ENCODE data around the gene GATD1.

The GATD1 gene

GRCh38 chr11:812390-812789 is 35.1 kb upstream of the GATD1 start:
- no peak for DNase-seq

GRCh38 chr11:811446-812245 is 34.4 kb upstream of the GATD1 start:
- DNase-seq, result no peak

GRCh38 chr11:810040-810567 is 32.8 kb upstream of the GATD1 start:
- DNase-seq, result no peak

- peak; percentile 94 for DNase-seq
Observed at GRCh38 chr11:809287-810039, 32.2 kb upstream of the GATD1 start, which contains the start of gene RPLP2. Gene RPLP2 (plus strand): TSS chr11:809967. CDS start chr11:810235, 268 bp downstream.

- DNase-seq, result no peak
Observed at GRCh38 chr11:808427-809286, 31.4 kb upstream of the GATD1 start.

- no peak for DNase-seq
Observed at GRCh38 chr11:804599-804964, 27.3 kb upstream of the GATD1 start.

GRCh38 chr11:803770-804598 is 26.7 kb upstream of the GATD1 start:
- DNase-seq, result peak; percentile 21

GRCh38 chr11:803467-803742 is 26.1 kb upstream of the GATD1 start:
- no peak for DNase-seq

GRCh38 chr11:802693-803466 is 25.6 kb upstream of the GATD1 start:
- DNase-seq, result no peak

- DNase-seq, result no peak
Observed at GRCh38 chr11:802018-802617, 24.8 kb upstream of the GATD1 start.

GRCh38 chr11:801097-801780 is 24.0 kb upstream of the GATD1 start:
- no peak for DNase-seq

GRCh38 chr11:800473-800872 is 23.2 kb upstream of the GATD1 start:
- DNase-seq, result no peak

- DNase-seq, result no peak
Observed at GRCh38 chr11:799641-800316, 22.5 kb upstream of the GATD1 start.

- peak; percentile 47 for DNase-seq
Observed at GRCh38 chr11:798093-798713, 20.9 kb upstream of the GATD1 start, which contains the start of gene SLC25A22. Gene SLC25A22 (minus strand): TSS chr11:798281. CDS start chr11:795006, 3,275 bp downstream.

- DNase-seq, result peak; percentile 28
Observed at GRCh38 chr11:797296-798092, 20.2 kb upstream of the GATD1 start.

GRCh38 chr11:796565-797295 is 19.4 kb upstream of the GATD1 start:
- no peak for DNase-seq
